ENCODE data around the gene TP53I13.

The TP53I13 gene

GRCh38 chr17:29573871-29574731 lies 5.6 kb downstream of the TP53I13 start:
- CTCF ChIA-PET: interaction anchor here (2.1 kb wide), 1 partner anchor 18 kb away, joined by 7 read pairs; the partner anchor contains the start of gene ANKRD13B
- DNase-seq (ENCODE audit: extremely low spot score): no peak
- no peak for TF ChIP-seq HDGF (IDR thresholded peaks at IDR 0.05; ENCODE audit: borderline replicate concordance)
- POLR2A ChIA-PET: interaction anchor here (1.1 to 1.2 kb wide), 2 partner anchors 9 to 18 kb away, joined by 3 read pairs; no protein-coding TSS in a partner anchor

GRCh38 chr17:29574732-29575510 lies 6.4 kb downstream of the TP53I13 start:
- DNase-seq (ENCODE audit: extremely low spot score): no peak
- ChIA-PET CTCF (interaction anchor here (0.5 to 2.1 kb wide), 2 partner anchors 15 to 18 kb away, joined by 5 to 7 read pairs; partner anchors contain the start of gene ANKRD13B), POLR2A (interaction anchor here (0.8 to 1.2 kb wide), 2 partner anchors 10 to 506 kb away, joined by 3 read pairs; no protein-coding TSS in a partner anchor)
- TF ChIP-seq SUZ12 (IDR thresholded peaks at IDR 0.05) (no peak), TARDBP (IDR thresholded peaks at IDR 0.05) (no peak), NFRKB (IDR thresholded peaks at IDR 0.05) (no peak), FOXK2 (IDR thresholded peaks at IDR 0.05) (no peak), SP1 (IDR thresholded peaks at IDR 0.05) (no peak), PKNOX1 (IDR thresholded peaks at IDR 0.05) (no peak), BHLHE40 (IDR thresholded peaks at IDR 0.05; ENCODE audit: borderline replicate concordance) (no peak), ELF4 (IDR thresholded peaks at IDR 0.05) (no peak), FOXA1 (IDR thresholded peaks at IDR 0.05) (no peak), CTBP1 (IDR thresholded peaks at IDR 0.05; ENCODE audit: borderline replicate concordance) (no peak), LEF1 (IDR thresholded peaks at IDR 0.05; ENCODE audit: borderline replicate concordance) (no peak)

GRCh38 chr17:29575511-29576213 lies 7.2 kb downstream of the TP53I13 start:
- DNase-seq (ENCODE audit: extremely low spot score): no peak
- ChIA-PET POLR2A (interaction anchor here (0.8 to 1.5 kb wide), 2 partner anchors 15 to 505 kb away, joined by 3 to 6 read pairs; no protein-coding TSS in a partner anchor), CTCF (interaction anchor here (0.5 to 1.9 kb wide), 3 partner anchors 9 to 15 kb away, joined by 4 to 5 read pairs (median 5); partner anchors contain the start of gene ABHD15)
- no peak for TF ChIP-seq SP1 (IDR thresholded peaks at IDR 0.05)
- no peak for TF ChIP-seq ZNF384 (IDR thresholded peaks at IDR 0.05)
- TF ChIP-seq TARDBP (IDR thresholded peaks at IDR 0.05): no peak
- no peak for TF ChIP-seq FOXK2 (IDR thresholded peaks at IDR 0.05)
- no peak for TF ChIP-seq HDGF (IDR thresholded peaks at IDR 0.05; ENCODE audit: borderline replicate concordance)
- TF ChIP-seq NFRKB (IDR thresholded peaks at IDR 0.05): no peak
- no peak for TF ChIP-seq PKNOX1 (IDR thresholded peaks at IDR 0.05)
- no peak for TF ChIP-seq ELF4 (IDR thresholded peaks at IDR 0.05)

- POLR2A ChIA-PET: interaction anchor here (1.2 to 1.5 kb wide), 2 partner anchors 15 to 16 kb away, joined by 3 to 6 read pairs; partner anchors contain the start of gene ANKRD13B
- no peak for TF ChIP-seq FOXK2 (IDR thresholded peaks at IDR 0.05)
- TF ChIP-seq L3MBTL2 (conservative IDR thresholded peaks at IDR 0.05): no peak
- no peak for TF ChIP-seq NFRKB (IDR thresholded peaks at IDR 0.05)
- no peak for TF ChIP-seq HDGF (IDR thresholded peaks at IDR 0.05; ENCODE audit: borderline replicate concordance)
- no peak for TF ChIP-seq FOXA1 (IDR thresholded peaks at IDR 0.05)
- no peak for TF ChIP-seq PKNOX1 (IDR thresholded peaks at IDR 0.05)
- TF ChIP-seq SUZ12 (IDR thresholded peaks at IDR 0.05): no peak
- TF ChIP-seq TARDBP (IDR thresholded peaks at IDR 0.05): no peak
- no peak for TF ChIP-seq ARNT (IDR thresholded peaks at IDR 0.05)
- TF ChIP-seq LEF1 (IDR thresholded peaks at IDR 0.05; ENCODE audit: borderline replicate concordance): no peak
- no peak for TF ChIP-seq FOXM1 (IDR thresholded peaks at IDR 0.05; ENCODE audit: borderline replicate concordance)
- no peak for TF ChIP-seq ELF4 (IDR thresholded peaks at IDR 0.05)
- TF ChIP-seq BHLHE40 (IDR thresholded peaks at IDR 0.05; ENCODE audit: borderline replicate concordance): no peak
- TF ChIP-seq SP1 (IDR thresholded peaks at IDR 0.05): no peak
- TF ChIP-seq ZNF384 (IDR thresholded peaks at IDR 0.05): no peak
- CTCF ChIA-PET: interaction anchor here (0.6 to 1.9 kb wide), 4 partner anchors 10 to 505 kb away, joined by 3 to 5 read pairs (median 4); partner anchors contain the start of gene ABHD15
- DNase-seq (ENCODE audit: extremely low spot score): no peak
Observed at GRCh38 chr17:29576214-29577000, 7.9 kb downstream of the TP53I13 start.

- ChIA-PET POLR2A (interaction anchor here (1.2 to 1.5 kb wide), 2 partner anchors 14 to 15 kb away, joined by 3 to 6 read pairs; partner anchors contain the start of gene ANKRD13B), CTCF (interaction anchor here (0.6 to 1.9 kb wide), 5 partner anchors 11 to 505 kb away, joined by 3 to 5 read pairs (median 5); partner anchors contain the start of gene ABHD15)
- no peak for TF ChIP-seq CTBP1 (IDR thresholded peaks at IDR 0.05; ENCODE audit: borderline replicate concordance)
- TF ChIP-seq NFRKB (IDR thresholded peaks at IDR 0.05): no peak
- TF ChIP-seq L3MBTL2 (conservative IDR thresholded peaks at IDR 0.05): no peak
- no peak for TF ChIP-seq LEF1 (IDR thresholded peaks at IDR 0.05; ENCODE audit: borderline replicate concordance)
- TF ChIP-seq BHLHE40 (IDR thresholded peaks at IDR 0.05; ENCODE audit: borderline replicate concordance): no peak
- TF ChIP-seq SP1 (IDR thresholded peaks at IDR 0.05): no peak
- no peak for TF ChIP-seq ZNF384 (IDR thresholded peaks at IDR 0.05)
- TF ChIP-seq ELF4 (IDR thresholded peaks at IDR 0.05): no peak
- TF ChIP-seq FOXM1 (IDR thresholded peaks at IDR 0.05; ENCODE audit: borderline replicate concordance): no peak
- no peak for TF ChIP-seq HDGF (IDR thresholded peaks at IDR 0.05; ENCODE audit: borderline replicate concordance)
- no peak for TF ChIP-seq PKNOX1 (IDR thresholded peaks at IDR 0.05)
- TF ChIP-seq TARDBP (IDR thresholded peaks at IDR 0.05): no peak
- no peak for TF ChIP-seq ARNT (IDR thresholded peaks at IDR 0.05)
- TF ChIP-seq SUZ12 (IDR thresholded peaks at IDR 0.05): no peak
Observed at GRCh38 chr17:29577001-29577370, 8.5 kb downstream of the TP53I13 start.

More at GRCh38 chr17:29577001-29577370, 8.5 kb downstream of the TP53I13 start:
- no peak for DNase-seq (ENCODE audit: extremely low spot score)
